OCI-LY1 (cell line): ENCODE measurements around the gene LY6G5C.

Source experiments
- CTCF ChIP-seq: fragments of 200-600 bp; sonication (generic), shearing (Covaris generic); IDR thresholded peaks from 2 replicates; pipeline ENCODE4 v1.5.1; 2017; ENCODE audit warnings: mild to moderate bottlenecking, antibody characterized with exemption, low read length, moderate library complexity, mixed read lengths
- EZH2 ChIP-seq: fragments of 200-600 bp; sonication (generic), shearing (Covaris generic); IDR thresholded peaks from 2 replicates; pipeline ENCODE4 v1.8.0; 2017; ENCODE audit warnings: borderline replicate concordance, mixed run types, mild to moderate bottlenecking, antibody characterized with exemption, low read length, moderate library complexity, mixed read lengths

GRCh38 chr6:31642798-31643570 lies 37.9 kb downstream of the LY6G5C start:
- TF ChIP-seq EZH2 (no peak), CTCF (no peak)
